ENCODE measurements around the gene RNF223. TPM values are rescaled to one million over a fixed set of nuclear protein-coding genes. Genes with fewer than 3 reads are reported as not detected.

The RNF223 gene
- total RNA-seq, 1 donor from 2014 or later, result 9.0 TPM

- H3K27me3 ChIP-seq (ENCODE audit: control insufficient read depth, insufficient read depth, low read length), result no peaks in the 10 kb centered on the region
- H3K4me3 ChIP-seq (ENCODE audit: low read depth, low read length), result peak overlapping the region; percentile 44
- DNase-seq (ENCODE audit: low read depth) (no peak), FAIRE-seq (peak; percentile 55)
- TF ChIP-seq CTCF (IDR thresholded peaks at IDR 0.05; ENCODE audit: insufficient read depth, low read length, severe bottlenecking), result no peak
- H3K36me3 ChIP-seq (ENCODE audit: control insufficient read depth, insufficient read depth, low read length), result no peaks in the 10 kb centered on the region
Measured at GRCh38 chr1:1069711-1070676, 4.1 kb downstream of the RNF223 start.

- Histone ChIP-seq H3K4me3 (ENCODE audit: low read depth, low read length) (peak overlapping the region; percentile 44), H3K27me3 (ENCODE audit: control insufficient read depth, insufficient read depth, low read length) (no peaks in the 10 kb centered on the region), H3K36me3 (ENCODE audit: control insufficient read depth, insufficient read depth, low read length) (no peaks in the 10 kb centered on the region)
- peak; percentile 60 for DNase-seq (ENCODE audit: low read depth)
- no peak for FAIRE-seq
- TF ChIP-seq CTCF (IDR thresholded peaks at IDR 0.05; ENCODE audit: insufficient read depth, low read length, severe bottlenecking), result no peak
Measured at GRCh38 chr1:1069056-1069710, 4.9 kb downstream of the RNF223 start.

- no peak for TF ChIP-seq CTCF (IDR thresholded peaks at IDR 0.05; ENCODE audit: insufficient read depth, low read length, severe bottlenecking)
- FAIRE-seq (no peak), DNase-seq (ENCODE audit: low read depth) (no peak)
- no peaks in the 10 kb centered on the region for H3K27me3 ChIP-seq (ENCODE audit: control insufficient read depth, insufficient read depth, low read length)
- H3K36me3 ChIP-seq (ENCODE audit: control insufficient read depth, insufficient read depth, low read length), result no peaks in the 10 kb centered on the region
- H3K4me3 ChIP-seq (ENCODE audit: low read depth, low read length), result peak overlapping the region; percentile 44
Measured at GRCh38 chr1:1068517-1069055, 5.5 kb downstream of the RNF223 start.

GRCh38 chr1:1067860-1068516 is 6.1 kb downstream of the RNF223 start:
- no peak for FAIRE-seq
- no peak for DNase-seq (ENCODE audit: low read depth)

More at GRCh38 chr1:1067860-1068516, 6.1 kb downstream of the RNF223 start:
- Histone ChIP-seq H3K36me3 (ENCODE audit: control insufficient read depth, insufficient read depth, low read length) (no peaks in the 10 kb centered on the region), H3K27me3 (ENCODE audit: control insufficient read depth, insufficient read depth, low read length) (no peaks in the 10 kb centered on the region), H3K4me3 (ENCODE audit: low read depth, low read length) (no peak overlapping the region)
- no peak for TF ChIP-seq CTCF (IDR thresholded peaks at IDR 0.05; ENCODE audit: insufficient read depth, low read length, severe bottlenecking)

Measured in bronchial epithelial cell (primary cell).